ENCODE results near the gene USP3.

The USP3 gene

GRCh38 chr15:63504247-63504978, at the start of gene USP3:
Gene USP3 (plus strand): TSS chr15:63504593. CDS start chr15:63504740, 147 bp downstream.
- peaks cover 81% of the 10 kb centered on the region for H3K4me1 Mint-ChIP-seq (ENCODE audit: low read depth)

GRCh38 chr15:63456258-63456657, 48.1 kb upstream of the USP3 start:
- no peaks in the 10 kb centered on the region for H3K9me3 Mint-ChIP-seq (ENCODE audit: low read depth)

More at GRCh38 chr15:63504247-63504978, at the start of gene USP3:
- Mint-ChIP-seq H3K27ac (peak within 1 kb of the TSS; percentile 99), H3K4me3 (peak within 1 kb of the TSS; percentile 91), H3K27me3 (no peaks in the 10 kb centered on the region), H3K9me3 (ENCODE audit: low read depth) (peaks cover 4% of the 10 kb centered on the region), H3K36me3 (no peaks in the 10 kb centered on the region)

GRCh38 chr15:63457379-63457778, 47.0 kb upstream of the USP3 start:
- no peaks in the 10 kb centered on the region for H3K36me3 Mint-ChIP-seq
- H3K9me3 Mint-ChIP-seq (ENCODE audit: low read depth): no peaks in the 10 kb centered on the region
- no peaks in the 10 kb centered on the region for H3K27me3 Mint-ChIP-seq
- no peak overlapping the region for H3K27ac Mint-ChIP-seq
- H3K4me1 Mint-ChIP-seq (ENCODE audit: low read depth): peaks cover 4% of the 10 kb centered on the region
- no peak overlapping the region for H3K4me3 Mint-ChIP-seq

More at GRCh38 chr15:63456258-63456657, 48.1 kb upstream of the USP3 start:
- no peak overlapping the region for H3K4me3 Mint-ChIP-seq
- no peaks in the 10 kb centered on the region for H3K36me3 Mint-ChIP-seq
- H3K27ac Mint-ChIP-seq: no peak overlapping the region
- H3K27me3 Mint-ChIP-seq: no peaks in the 10 kb centered on the region
- peaks cover 4% of the 10 kb centered on the region for H3K4me1 Mint-ChIP-seq (ENCODE audit: low read depth)

GRCh38 chr15:63458026-63458425, 46.4 kb upstream of the USP3 start:
- no peaks in the 10 kb centered on the region for H3K36me3 Mint-ChIP-seq
- H3K27me3 Mint-ChIP-seq: no peaks in the 10 kb centered on the region
- no peak overlapping the region for H3K27ac Mint-ChIP-seq
- H3K4me3 Mint-ChIP-seq: no peak overlapping the region
- H3K4me1 Mint-ChIP-seq (ENCODE audit: low read depth): peaks cover 4% of the 10 kb centered on the region
- no peaks in the 10 kb centered on the region for H3K9me3 Mint-ChIP-seq (ENCODE audit: low read depth)

- Mint-ChIP-seq H3K4me3 (no peak overlapping the region), H3K27ac (no peak overlapping the region), H3K36me3 (no peaks in the 10 kb centered on the region), H3K4me1 (ENCODE audit: low read depth) (no peaks in the 10 kb centered on the region), H3K9me3 (ENCODE audit: low read depth) (no peaks in the 10 kb centered on the region), H3K27me3 (no peaks in the 10 kb centered on the region)
Measured at GRCh38 chr15:63458794-63459395, 45.5 kb upstream of the USP3 start.

GRCh38 chr15:63460210-63461155, 43.9 kb upstream of the USP3 start:
- no peaks in the 10 kb centered on the region for H3K9me3 Mint-ChIP-seq (ENCODE audit: low read depth)
- no peaks in the 10 kb centered on the region for H3K27me3 Mint-ChIP-seq
- no peaks in the 10 kb centered on the region for H3K36me3 Mint-ChIP-seq
- H3K4me1 Mint-ChIP-seq (ENCODE audit: low read depth): no peaks in the 10 kb centered on the region
- H3K27ac Mint-ChIP-seq: no peak overlapping the region
- H3K4me3 Mint-ChIP-seq: no peak overlapping the region

GRCh38 chr15:63461230-63461985, 43.0 kb upstream of the USP3 start:
- no peaks in the 10 kb centered on the region for H3K36me3 Mint-ChIP-seq
- no peak overlapping the region for H3K27ac Mint-ChIP-seq
- H3K9me3 Mint-ChIP-seq (ENCODE audit: low read depth): no peaks in the 10 kb centered on the region
- no peaks in the 10 kb centered on the region for H3K27me3 Mint-ChIP-seq
- H3K4me1 Mint-ChIP-seq (ENCODE audit: low read depth): peaks cover 2% of the 10 kb centered on the region
- H3K4me3 Mint-ChIP-seq: no peak overlapping the region

- Mint-ChIP-seq H3K4me1 (ENCODE audit: low read depth) (peaks cover 9% of the 10 kb centered on the region), H3K4me3 (no peak overlapping the region)
Measured at GRCh38 chr15:63462088-63462487, 42.3 kb upstream of the USP3 start.

GRCh38 chr15:63463036-63463435, 41.4 kb upstream of the USP3 start:
- Mint-ChIP-seq H3K36me3 (no peaks in the 10 kb centered on the region), H3K4me3 (no peak overlapping the region), H3K9me3 (ENCODE audit: low read depth) (no peaks in the 10 kb centered on the region), H3K27me3 (no peaks in the 10 kb centered on the region), H3K4me1 (ENCODE audit: low read depth) (peaks cover 12% of the 10 kb centered on the region), H3K27ac (no peak overlapping the region)

More at GRCh38 chr15:63462088-63462487, 42.3 kb upstream of the USP3 start:
- Mint-ChIP-seq H3K36me3 (no peaks in the 10 kb centered on the region), H3K27me3 (no peaks in the 10 kb centered on the region), H3K27ac (no peak overlapping the region), H3K9me3 (ENCODE audit: low read depth) (no peaks in the 10 kb centered on the region)

GRCh38 chr15:63463793-63464192, 40.6 kb upstream of the USP3 start:
- Mint-ChIP-seq H3K36me3 (no peaks in the 10 kb centered on the region), H3K4me3 (no peak overlapping the region), H3K9me3 (ENCODE audit: low read depth) (no peaks in the 10 kb centered on the region), H3K27ac (no peak overlapping the region), H3K27me3 (no peaks in the 10 kb centered on the region), H3K4me1 (ENCODE audit: low read depth) (peaks cover 14% of the 10 kb centered on the region)

GRCh38 chr15:63465104-63465503, 39.3 kb upstream of the USP3 start:
- H3K4me3 Mint-ChIP-seq: no peak overlapping the region
- no peaks in the 10 kb centered on the region for H3K9me3 Mint-ChIP-seq (ENCODE audit: low read depth)
- H3K27ac Mint-ChIP-seq: no peak overlapping the region
- H3K4me1 Mint-ChIP-seq (ENCODE audit: low read depth): peaks cover 24% of the 10 kb centered on the region
- H3K36me3 Mint-ChIP-seq: no peaks in the 10 kb centered on the region
- no peaks in the 10 kb centered on the region for H3K27me3 Mint-ChIP-seq

- Mint-ChIP-seq H3K27ac (peak overlapping the region; percentile 77), H3K36me3 (no peaks in the 10 kb centered on the region), H3K4me3 (no peak overlapping the region), H3K9me3 (ENCODE audit: low read depth) (no peaks in the 10 kb centered on the region), H3K4me1 (ENCODE audit: low read depth) (peaks cover 29% of the 10 kb centered on the region), H3K27me3 (no peaks in the 10 kb centered on the region)
Measured at GRCh38 chr15:63466378-63467192, 37.8 kb upstream of the USP3 start.

- Mint-ChIP-seq H3K9me3 (ENCODE audit: low read depth) (no peaks in the 10 kb centered on the region), H3K27ac (peak overlapping the region; percentile 64), H3K4me3 (no peak overlapping the region), H3K4me1 (ENCODE audit: low read depth) (peaks cover 46% of the 10 kb centered on the region), H3K36me3 (no peaks in the 10 kb centered on the region), H3K27me3 (no peaks in the 10 kb centered on the region)
Measured at GRCh38 chr15:63469190-63469589, 35.2 kb upstream of the USP3 start.

GRCh38 chr15:63469984-63470383, 34.4 kb upstream of the USP3 start:
- H3K27ac Mint-ChIP-seq: no peak overlapping the region
- no peak overlapping the region for H3K4me3 Mint-ChIP-seq

More at GRCh38 chr15:63469984-63470383, 34.4 kb upstream of the USP3 start:
- no peaks in the 10 kb centered on the region for H3K36me3 Mint-ChIP-seq
- H3K4me1 Mint-ChIP-seq (ENCODE audit: low read depth): peaks cover 53% of the 10 kb centered on the region
- H3K9me3 Mint-ChIP-seq (ENCODE audit: low read depth): no peaks in the 10 kb centered on the region
- H3K27me3 Mint-ChIP-seq: no peaks in the 10 kb centered on the region

Measured in activated naive CD8-positive, alpha-beta T cell (primary cell).